GM12873 (cell line): Measurements from ENCODE around the gene SLC6A8.

Source experiments
- TF ChIP-seq, protein P1 (sequence below): IDR thresholded peaks from 2 replicates; pipeline ENCODE4 v1.5.1; 2012; ENCODE audit warnings: low read depth, mild to moderate bottlenecking, moderate library complexity, low read length, control low read depth; ENCODE audit not compliant: insufficient read depth; ENCODE audit errors: missing control alignments

Gene SLC6A8

DNA sequence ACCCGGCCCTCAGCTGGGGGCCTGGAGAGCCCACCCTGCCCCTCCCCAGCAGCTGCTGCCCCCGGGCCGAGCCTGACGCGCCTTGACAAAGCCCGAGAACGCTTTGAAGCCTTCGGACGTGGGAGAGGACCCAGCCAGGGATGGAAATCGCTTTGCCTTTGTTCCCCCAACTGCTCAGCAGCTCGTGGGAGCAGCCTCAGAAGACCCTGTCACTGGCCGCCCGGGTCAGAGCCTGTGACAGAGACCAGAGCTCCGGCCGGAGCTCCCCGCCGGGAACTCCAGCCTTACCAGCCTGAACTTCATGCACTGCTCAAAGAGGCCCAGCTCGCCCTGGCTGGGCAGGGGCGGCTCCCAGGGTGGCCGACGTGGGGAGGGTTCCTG lies 2.6 kb upstream of the SLC6A8 start:
- TF ChIP-seq, protein P1, sequence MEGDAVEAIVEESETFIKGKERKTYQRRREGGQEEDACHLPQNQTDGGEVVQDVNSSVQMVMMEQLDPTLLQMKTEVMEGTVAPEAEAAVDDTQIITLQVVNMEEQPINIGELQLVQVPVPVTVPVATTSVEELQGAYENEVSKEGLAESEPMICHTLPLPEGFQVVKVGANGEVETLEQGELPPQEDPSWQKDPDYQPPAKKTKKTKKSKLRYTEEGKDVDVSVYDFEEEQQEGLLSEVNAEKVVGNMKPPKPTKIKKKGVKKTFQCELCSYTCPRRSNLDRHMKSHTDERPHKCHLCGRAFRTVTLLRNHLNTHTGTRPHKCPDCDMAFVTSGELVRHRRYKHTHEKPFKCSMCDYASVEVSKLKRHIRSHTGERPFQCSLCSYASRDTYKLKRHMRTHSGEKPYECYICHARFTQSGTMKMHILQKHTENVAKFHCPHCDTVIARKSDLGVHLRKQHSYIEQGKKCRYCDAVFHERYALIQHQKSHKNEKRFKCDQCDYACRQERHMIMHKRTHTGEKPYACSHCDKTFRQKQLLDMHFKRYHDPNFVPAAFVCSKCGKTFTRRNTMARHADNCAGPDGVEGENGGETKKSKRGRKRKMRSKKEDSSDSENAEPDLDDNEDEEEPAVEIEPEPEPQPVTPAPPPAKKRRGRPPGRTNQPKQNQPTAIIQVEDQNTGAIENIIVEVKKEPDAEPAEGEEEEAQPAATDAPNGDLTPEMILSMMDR: no peak

DNA sequence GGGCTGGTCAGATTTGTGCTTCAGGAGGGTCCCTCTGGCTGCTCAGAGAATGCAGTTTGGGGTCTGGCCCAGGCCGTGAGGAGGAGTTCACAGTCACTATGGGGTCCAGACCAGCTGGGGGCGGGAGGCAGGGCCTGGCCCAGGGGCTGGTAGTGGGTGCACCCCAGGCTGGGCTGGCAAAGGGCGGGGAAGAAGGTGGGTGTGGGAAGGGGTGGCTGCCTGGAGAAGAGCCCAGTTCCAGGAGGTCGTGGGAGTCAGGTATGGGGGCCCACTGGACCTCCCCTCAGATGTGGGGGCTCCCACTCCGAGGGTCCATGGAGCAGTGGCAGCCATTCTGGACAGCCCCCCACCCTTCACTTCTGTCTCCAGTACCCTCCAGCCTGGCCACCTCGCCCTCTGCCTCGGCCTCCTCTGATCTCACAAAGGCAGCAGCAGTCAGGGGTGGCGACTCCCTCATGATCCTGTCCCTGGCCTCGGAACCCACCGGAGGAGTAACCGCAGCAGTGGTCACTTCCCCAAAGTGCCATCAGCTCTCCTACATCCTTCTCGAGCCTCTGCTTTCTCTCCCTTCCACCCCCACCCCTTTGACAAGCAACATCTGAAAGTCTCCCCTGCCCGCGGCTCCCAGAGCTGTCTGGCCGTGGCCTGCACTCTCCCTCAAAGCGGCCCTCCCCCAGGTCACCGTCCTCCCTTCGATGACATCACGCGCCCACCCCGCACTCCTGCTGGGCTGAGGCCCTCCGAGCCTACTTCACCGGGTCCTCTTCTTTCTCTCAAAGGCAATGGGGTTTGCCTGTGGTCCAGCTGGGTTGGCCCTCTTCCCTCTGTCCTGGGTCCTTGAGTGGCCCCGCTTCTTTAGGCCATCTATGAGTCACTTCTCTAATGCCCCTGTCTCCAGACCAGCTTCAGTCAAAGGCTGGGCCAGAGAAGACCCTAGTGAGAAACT lies 1.7 kb upstream of the SLC6A8 start:
- TF ChIP-seq, protein P1: no peak

DNA sequence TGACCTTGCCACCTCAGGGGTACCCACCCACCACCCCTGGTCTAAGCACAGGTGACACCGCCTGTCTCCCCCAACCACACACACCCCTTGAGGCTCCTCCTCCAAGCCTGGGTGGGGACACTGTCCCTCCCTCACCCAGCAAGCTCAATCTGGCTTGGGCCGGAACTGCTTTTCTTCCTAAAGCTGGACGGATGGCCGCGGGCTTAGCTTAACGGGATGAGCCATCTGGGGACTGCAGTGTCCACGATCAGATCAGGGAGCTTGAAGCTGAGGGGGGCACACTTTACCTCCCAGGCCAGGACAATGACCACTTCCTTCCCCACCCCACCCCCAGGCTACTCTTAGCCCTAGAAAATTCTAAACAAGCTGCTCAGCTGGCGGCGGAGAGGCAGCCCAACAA lies 1.0 kb upstream of the SLC6A8 start:
- TF ChIP-seq, protein P1: no peak

DNA sequence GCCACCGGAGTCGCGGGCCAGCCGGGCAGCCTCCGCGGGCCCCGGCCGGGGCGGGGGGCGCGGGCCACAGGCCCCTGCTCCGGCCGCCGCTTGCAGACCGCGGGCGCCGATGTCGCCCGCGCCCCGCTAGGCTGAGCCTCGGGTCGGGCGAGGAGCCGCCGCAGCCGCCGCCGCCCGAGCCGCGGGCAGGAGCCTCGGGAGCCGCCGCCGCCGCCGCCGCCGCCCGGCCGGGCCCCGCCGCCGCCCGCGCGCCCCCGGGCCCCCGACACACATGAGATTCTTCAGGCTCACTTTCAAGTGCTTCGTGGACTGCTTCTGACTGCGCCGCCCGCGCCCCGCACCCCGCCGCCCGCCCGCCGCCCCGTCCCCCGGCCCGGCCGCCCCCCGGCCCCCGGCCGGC lies 345 bp downstream of the SLC6A8 start:
- TF ChIP-seq, protein P1: no peak

DNA sequence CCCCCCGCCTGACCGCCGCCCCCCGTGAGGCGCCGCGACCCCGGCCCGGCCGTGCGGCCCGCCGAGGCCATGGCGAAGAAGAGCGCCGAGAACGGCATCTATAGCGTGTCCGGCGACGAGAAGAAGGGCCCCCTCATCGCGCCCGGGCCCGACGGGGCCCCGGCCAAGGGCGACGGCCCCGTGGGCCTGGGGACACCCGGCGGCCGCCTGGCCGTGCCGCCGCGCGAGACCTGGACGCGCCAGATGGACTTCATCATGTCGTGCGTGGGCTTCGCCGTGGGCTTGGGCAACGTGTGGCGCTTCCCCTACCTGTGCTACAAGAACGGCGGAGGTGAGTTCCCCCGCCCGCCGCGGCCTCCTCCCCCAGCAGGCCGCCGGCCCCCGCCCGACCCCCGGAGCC lies 780 bp downstream of the SLC6A8 start:
- TF ChIP-seq, protein P1: no peak

DNA sequence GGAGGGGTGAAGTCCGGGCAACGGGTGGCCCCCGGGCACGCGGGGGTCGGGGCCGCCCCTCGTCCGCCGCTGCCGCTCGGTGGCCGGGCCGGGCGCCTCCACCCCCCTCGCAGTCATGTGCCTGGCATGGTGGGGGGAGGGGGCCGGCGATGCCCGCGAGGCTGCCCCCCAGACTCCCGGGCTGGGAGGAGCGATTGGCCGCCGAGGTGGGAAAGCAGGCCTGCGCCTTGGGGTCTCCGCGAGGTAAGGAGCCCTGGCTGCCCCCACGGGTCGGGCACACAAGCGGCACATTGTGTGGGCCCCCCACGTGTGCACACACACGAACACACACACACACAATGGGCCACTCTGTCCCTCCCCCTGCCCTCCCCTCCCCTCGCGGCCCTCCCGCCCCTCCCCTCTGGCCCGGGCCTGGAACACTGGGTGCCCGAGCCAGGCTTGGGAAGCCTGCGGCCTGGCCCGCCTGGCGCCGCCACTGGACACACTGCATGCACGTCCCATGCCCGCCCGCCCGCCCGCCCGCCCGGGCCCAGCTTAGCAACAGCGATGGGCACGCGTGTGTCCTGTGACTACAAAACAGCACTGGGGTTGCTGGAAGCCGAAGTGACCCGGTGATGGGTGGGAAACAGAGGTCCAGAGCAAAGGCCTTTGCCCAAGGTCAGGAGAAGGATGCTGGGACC lies 1.3 kb downstream of the SLC6A8 start:
- TF ChIP-seq, protein P1: no peak
